HG02870 (cell line): ENCODE measurements around the gene CAMKK2.
"Not testable (repeated sequence)": the region's sequence is repeated elsewhere in the genome, so short reads cannot be mapped to it uniquely, and the experiment has no call there.

ENCODE experiments used
- ATAC-seq: cut with Tn5 transposase; IDR thresholded peaks from one replicate; pipeline ENCODE4 v1.9.1; 2021; ENCODE audit warnings: mild to moderate bottlenecking, moderate library complexity; ENCODE audit not compliant: unreplicated experiment

Gene CAMKK2

GRCh38 chr12:121202407-121203355 lies 93.8 kb downstream of the CAMKK2 start:
- no peak for ATAC-seq

GRCh38 chr12:121201140-121201539 lies 95.4 kb downstream of the CAMKK2 start:
- ATAC-seq = not testable (repeated sequence)

GRCh38 chr12:121198949-121199348 lies 97.6 kb downstream of the CAMKK2 start:
- ATAC-seq = no peak

GRCh38 chr12:121196902-121197301 lies 99.6 kb downstream of the CAMKK2 start:
- ATAC-seq = no peak

- no peak for ATAC-seq
Observed at GRCh38 chr12:121191151-121191550, 105.4 kb downstream of the CAMKK2 start.

- ATAC-seq = no peak
Observed at GRCh38 chr12:121190523-121191031, 105.9 kb downstream of the CAMKK2 start.

- no peak for ATAC-seq
Observed at GRCh38 chr12:121189619-121190155, 106.8 kb downstream of the CAMKK2 start.

- no peak for ATAC-seq
Observed at GRCh38 chr12:121189131-121189530, 107.4 kb downstream of the CAMKK2 start.

- ATAC-seq = no peak
Observed at GRCh38 chr12:121188227-121188626, 108.3 kb downstream of the CAMKK2 start.
